Caki2 (cell line): ENCODE measurements around the gene ZCCHC3. TPM values are rescaled to one million over a fixed set of nuclear protein-coding genes. Genes with fewer than 3 reads are reported as not detected.

Experiments used
- DNase-seq: peaks from one replicate; pipeline ENCODE4 v3.0.0-alpha.2; 2015; ENCODE audit warnings: low read depth
- in situ Hi-C: cut with HindIII; loops from 2 replicates; pipeline ENCODE4 v1.10.0; 2016; ENCODE audit warnings: low sequenced_read_pairs, low pct_unique_long_range_greater_than_20kb, mixed read lengths
- total RNA-seq: library from RNA; depleted of rRNA; stranded (reverse); fragments of >200 nt; shearing (Covaris generic); gene quantifications from 2 replicates; pipeline ENCODE4 v1.2.3, GENCODE V29; 2014; ENCODE audit warnings: low replicate concordance

ZCCHC3 gene
- total RNA-seq, 1 experiment from 2014 or later: 27.1 TPM

- in situ Hi-C loops: no loop called here
- no peak for DNase-seq
These were observed 12.0 kb downstream of the ZCCHC3 start for GRCh38 chr20:309306-309840.

GRCh38 chr20:309841-310644 lies 12.7 kb downstream of the ZCCHC3 start:
- in situ Hi-C loops: no loop called here
- DNase-seq: peak; percentile 99

GRCh38 chr20:310645-311044 lies 13.3 kb downstream of the ZCCHC3 start:
- no peak for DNase-seq
- in situ Hi-C loops: no loop called here

GRCh38 chr20:311609-312008 lies 14.2 kb downstream of the ZCCHC3 start:
- in situ Hi-C loops: no loop called here
- no peak for DNase-seq

GRCh38 chr20:312067-312466 lies 14.7 kb downstream of the ZCCHC3 start:
- no peak for DNase-seq
- in situ Hi-C loops: no loop called here

GRCh38 chr20:312866-313265 lies 15.5 kb downstream of the ZCCHC3 start:
- in situ Hi-C loops: no loop called here
- no peak for DNase-seq

- no peak for DNase-seq
- in situ Hi-C loops: no loop called here
These were observed 16.0 kb downstream of the ZCCHC3 start for GRCh38 chr20:313402-313801.

GRCh38 chr20:313948-314347 lies 16.6 kb downstream of the ZCCHC3 start:
- in situ Hi-C loops: no loop called here
- peak; percentile 55 for DNase-seq

GRCh38 chr20:316316-317068 lies 19.1 kb downstream of the ZCCHC3 start:
- in situ Hi-C loops: no loop called here
- DNase-seq: no peak

GRCh38 chr20:324177-325044 lies 27.0 kb downstream of the ZCCHC3 start:
- in situ Hi-C loops: no loop called here
- peak; percentile 97 for DNase-seq

- in situ Hi-C loops: no loop called here
- peak; percentile 97 for DNase-seq
These were observed 27.9 kb downstream of the ZCCHC3 start, which contains the start of gene SOX12 for GRCh38 chr20:325045-325888. Gene SOX12, plus strand, starts transcription at chr20:325552. Its CDS starts 373 bp downstream, at chr20:325925.

GRCh38 chr20:325889-326644 lies 28.7 kb downstream of the ZCCHC3 start:
- peak; percentile 71 for DNase-seq
- in situ Hi-C loops: no loop called here

GRCh38 chr20:326645-327185 lies 29.3 kb downstream of the ZCCHC3 start:
- DNase-seq: peak; percentile 70

GRCh38 chr20:327186-328026 lies 30.0 kb downstream of the ZCCHC3 start:
- in situ Hi-C loops: no loop called here
- DNase-seq: peak; percentile 98

More at GRCh38 chr20:326645-327185, 29.3 kb downstream of the ZCCHC3 start:
- in situ Hi-C loops: no loop called here

- DNase-seq: no peak
These were observed 30.9 kb downstream of the ZCCHC3 start for GRCh38 chr20:328027-328974.

More at GRCh38 chr20:328027-328974, 30.9 kb downstream of the ZCCHC3 start:
- in situ Hi-C loops: no loop called here
